ENCODE data around the gene BMP8A. TPM values are rescaled to one million over a fixed set of nuclear protein-coding genes. Genes with fewer than 3 reads are reported as not detected.
A peak's percentile ranks its signal among the peaks of the same experiment; 100 is the strongest.

The BMP8A gene
- total and polyA plus RNA-seq, 10 of the 15 experiments (the other 5 are each of a cell fraction or from before 2014, with no cell fraction given), result not detected

DNA sequence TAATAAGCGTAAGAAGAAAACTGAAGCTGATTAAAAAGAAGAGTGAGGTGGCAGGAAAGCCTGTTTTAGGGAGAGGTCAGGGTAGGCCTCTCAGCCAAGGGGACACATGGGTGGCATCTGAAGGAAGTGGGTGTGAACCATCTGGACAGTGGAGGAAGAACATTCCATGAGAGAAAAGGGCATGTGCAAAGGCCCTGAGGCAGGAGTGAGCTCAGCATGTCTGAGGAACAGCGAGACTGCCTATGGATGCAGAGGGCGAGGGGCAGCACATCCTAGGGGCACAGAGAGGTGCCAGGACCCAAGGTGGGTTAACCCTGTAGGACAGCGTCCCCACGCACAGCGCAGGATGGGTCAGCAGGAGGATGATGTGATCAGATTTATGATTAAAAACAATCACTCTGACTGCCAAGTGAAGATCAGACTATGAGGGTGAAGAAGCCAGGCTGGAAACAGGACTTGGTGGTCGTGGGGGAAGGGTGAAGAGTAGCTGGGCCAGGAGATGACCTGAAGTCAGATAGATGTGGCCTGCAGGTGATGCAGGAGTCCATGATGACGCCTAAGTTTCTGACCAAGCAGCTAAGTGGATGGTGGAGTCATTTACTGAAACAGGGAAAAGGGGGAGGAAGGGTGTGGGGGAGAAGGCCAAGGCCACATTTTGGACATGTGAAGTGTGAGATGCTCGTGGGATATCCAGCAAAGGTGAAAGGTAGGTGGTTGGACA lies 47.3 kb downstream of the BMP8A start (continued):
- TF ChIP-seq NR2C1 (IDR thresholded peaks at IDR 0.05) (no peak), MEF2A (IDR thresholded peaks at IDR 0.05; ENCODE audit: insufficient read depth, low read depth, low read length) (no peak), TCF7 (IDR thresholded peaks at IDR 0.05; ENCODE audit: borderline replicate concordance) (no peak), PAX5 (IDR thresholded peaks at IDR 0.05; ENCODE audit: borderline replicate concordance, low read depth, low read length) (no peak), ASH2L (IDR thresholded peaks at IDR 0.05; ENCODE audit: borderline replicate concordance, low read depth) (no peak), YBX1 (IDR thresholded peaks at IDR 0.05) (no peak), DPF2 (IDR thresholded peaks at IDR 0.05) (no peak), NFXL1 (IDR thresholded peaks at IDR 0.05; ENCODE audit: borderline replicate concordance) (no peak), IKZF2 (IDR thresholded peaks at IDR 0.05) (0 out of 4 replicates have a peak, but pooled peaks of 1 of the 2 experiments have one; percentile 20)
- TF ChIP-seq, protein P1, sequence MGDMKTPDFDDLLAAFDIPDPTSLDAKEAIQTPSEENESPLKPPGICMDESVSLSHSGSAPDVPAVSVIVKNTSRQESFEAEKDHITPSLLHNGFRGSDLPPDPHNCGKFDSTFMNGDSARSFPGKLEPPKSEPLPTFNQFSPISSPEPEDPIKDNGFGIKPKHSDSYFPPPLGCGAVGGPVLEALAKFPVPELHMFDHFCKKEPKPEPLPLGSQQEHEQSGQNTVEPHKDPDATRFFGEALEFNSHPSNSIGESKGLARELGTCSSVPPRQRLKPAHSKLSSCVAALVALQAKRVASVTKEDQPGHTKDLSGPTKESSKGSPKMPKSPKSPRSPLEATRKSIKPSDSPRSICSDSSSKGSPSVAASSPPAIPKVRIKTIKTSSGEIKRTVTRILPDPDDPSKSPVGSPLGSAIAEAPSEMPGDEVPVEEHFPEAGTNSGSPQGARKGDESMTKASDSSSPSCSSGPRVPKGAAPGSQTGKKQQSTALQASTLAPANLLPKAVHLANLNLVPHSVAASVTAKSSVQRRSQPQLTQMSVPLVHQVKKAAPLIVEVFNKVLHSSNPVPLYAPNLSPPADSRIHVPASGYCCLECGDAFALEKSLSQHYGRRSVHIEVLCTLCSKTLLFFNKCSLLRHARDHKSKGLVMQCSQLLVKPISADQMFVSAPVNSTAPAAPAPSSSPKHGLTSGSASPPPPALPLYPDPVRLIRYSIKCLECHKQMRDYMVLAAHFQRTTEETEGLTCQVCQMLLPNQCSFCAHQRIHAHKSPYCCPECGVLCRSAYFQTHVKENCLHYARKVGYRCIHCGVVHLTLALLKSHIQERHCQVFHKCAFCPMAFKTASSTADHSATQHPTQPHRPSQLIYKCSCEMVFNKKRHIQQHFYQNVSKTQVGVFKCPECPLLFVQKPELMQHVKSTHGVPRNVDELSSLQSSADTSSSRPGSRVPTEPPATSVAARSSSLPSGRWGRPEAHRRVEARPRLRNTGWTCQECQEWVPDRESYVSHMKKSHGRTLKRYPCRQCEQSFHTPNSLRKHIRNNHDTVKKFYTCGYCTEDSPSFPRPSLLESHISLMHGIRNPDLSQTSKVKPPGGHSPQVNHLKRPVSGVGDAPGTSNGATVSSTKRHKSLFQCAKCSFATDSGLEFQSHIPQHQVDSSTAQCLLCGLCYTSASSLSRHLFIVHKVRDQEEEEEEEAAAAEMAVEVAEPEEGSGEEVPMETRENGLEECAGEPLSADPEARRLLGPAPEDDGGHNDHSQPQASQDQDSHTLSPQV (IDR thresholded peaks at IDR 0.05), result no peak
- TF ChIP-seq, protein P2, sequence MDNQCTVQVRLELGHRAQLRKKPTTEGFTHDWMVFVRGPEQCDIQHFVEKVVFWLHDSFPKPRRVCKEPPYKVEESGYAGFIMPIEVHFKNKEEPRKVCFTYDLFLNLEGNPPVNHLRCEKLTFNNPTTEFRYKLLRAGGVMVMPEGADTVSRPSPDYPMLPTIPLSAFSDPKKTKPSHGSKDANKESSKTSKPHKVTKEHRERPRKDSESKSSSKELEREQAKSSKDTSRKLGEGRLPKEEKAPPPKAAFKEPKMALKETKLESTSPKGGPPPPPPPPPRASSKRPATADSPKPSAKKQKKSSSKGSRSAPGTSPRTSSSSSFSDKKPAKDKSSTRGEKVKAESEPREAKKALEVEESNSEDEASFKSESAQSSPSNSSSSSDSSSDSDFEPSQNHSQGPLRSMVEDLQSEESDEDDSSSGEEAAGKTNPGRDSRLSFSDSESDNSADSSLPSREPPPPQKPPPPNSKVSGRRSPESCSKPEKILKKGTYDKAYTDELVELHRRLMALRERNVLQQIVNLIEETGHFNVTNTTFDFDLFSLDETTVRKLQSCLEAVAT (IDR thresholded peaks at IDR 0.05), result 0 out of 2 replicates have a peak, but pooled peaks have one; percentile 33
- TF ChIP-seq, protein P3, sequence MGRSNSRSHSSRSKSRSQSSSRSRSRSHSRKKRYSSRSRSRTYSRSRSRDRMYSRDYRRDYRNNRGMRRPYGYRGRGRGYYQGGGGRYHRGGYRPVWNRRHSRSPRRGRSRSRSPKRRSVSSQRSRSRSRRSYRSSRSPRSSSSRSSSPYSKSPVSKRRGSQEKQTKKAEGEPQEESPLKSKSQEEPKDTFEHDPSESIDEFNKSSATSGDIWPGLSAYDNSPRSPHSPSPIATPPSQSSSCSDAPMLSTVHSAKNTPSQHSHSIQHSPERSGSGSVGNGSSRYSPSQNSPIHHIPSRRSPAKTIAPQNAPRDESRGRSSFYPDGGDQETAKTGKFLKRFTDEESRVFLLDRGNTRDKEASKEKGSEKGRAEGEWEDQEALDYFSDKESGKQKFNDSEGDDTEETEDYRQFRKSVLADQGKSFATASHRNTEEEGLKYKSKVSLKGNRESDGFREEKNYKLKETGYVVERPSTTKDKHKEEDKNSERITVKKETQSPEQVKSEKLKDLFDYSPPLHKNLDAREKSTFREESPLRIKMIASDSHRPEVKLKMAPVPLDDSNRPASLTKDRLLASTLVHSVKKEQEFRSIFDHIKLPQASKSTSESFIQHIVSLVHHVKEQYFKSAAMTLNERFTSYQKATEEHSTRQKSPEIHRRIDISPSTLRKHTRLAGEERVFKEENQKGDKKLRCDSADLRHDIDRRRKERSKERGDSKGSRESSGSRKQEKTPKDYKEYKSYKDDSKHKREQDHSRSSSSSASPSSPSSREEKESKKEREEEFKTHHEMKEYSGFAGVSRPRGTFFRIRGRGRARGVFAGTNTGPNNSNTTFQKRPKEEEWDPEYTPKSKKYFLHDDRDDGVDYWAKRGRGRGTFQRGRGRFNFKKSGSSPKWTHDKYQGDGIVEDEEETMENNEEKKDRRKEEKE (IDR thresholded peaks at IDR 0.05), result no peak
- TF ChIP-seq, protein P4, sequence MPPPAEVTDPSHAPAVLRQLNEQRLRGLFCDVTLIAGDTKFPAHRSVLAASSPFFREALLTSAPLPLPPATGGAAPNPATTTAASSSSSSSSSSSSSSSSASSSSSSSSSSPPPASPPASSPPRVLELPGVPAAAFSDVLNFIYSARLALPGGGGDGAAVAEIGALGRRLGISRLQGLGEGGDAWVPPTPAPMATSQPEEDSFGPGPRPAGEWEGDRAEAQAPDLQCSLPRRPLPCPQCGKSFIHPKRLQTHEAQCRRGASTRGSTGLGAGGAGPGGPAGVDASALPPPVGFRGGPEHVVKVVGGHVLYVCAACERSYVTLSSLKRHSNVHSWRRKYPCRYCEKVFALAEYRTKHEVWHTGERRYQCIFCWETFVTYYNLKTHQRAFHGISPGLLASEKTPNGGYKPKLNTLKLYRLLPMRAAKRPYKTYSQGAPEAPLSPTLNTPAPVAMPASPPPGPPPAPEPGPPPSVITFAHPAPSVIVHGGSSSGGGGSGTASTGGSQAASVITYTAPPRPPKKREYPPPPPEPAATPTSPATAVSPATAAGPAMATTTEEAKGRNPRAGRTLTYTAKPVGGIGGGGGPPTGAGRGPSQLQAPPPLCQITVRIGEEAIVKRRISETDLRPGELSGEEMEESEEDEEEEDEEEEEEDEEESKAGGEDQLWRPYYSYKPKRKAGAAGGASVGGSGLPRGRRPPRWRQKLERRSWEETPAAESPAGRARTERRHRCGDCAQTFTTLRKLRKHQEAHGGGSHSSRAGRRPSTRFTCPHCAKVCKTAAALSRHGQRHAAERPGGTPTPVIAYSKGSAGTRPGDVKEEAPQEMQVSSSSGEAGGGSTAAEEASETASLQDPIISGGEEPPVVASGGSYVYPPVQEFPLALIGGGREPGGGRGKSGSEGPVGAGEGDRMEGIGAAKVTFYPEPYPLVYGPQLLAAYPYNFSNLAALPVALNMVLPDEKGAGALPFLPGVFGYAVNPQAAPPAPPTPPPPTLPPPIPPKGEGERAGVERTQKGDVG (CRISPR knock-in tag; IDR thresholded peaks at IDR 0.05), result no peak

Measured in GM12878 (cell line).